Progenitor cell of endocrine pancreas (in vitro differentiated cells): ENCODE measurements around the gene TMEFF1. TPM values are rescaled to one million over a fixed set of nuclear protein-coding genes. Genes with fewer than 3 reads are reported as not detected.

Source experiments
- DNase-seq: peaks from one replicate; pipeline ENCODE4 v3.0.0; 2021; ENCODE audit warnings: low spot score; ENCODE audit not compliant: unreplicated experiment
- H3K27ac Mint-ChIP-seq: 2 replicates; pipeline ENCODE4 v1.8.0; 2021; ENCODE audit warnings: mild to moderate bottlenecking, moderate library complexity, mixed read lengths
- H3K27me3 Mint-ChIP-seq: 2 replicates; pipeline ENCODE4 v1.8.0; 2021; ENCODE audit warnings: mixed read lengths
- H3K36me3 Mint-ChIP-seq: 2 replicates; pipeline ENCODE4 v1.8.0; 2022; ENCODE audit warnings: mixed read lengths; ENCODE audit not compliant: insufficient read depth
- H3K4me1 Mint-ChIP-seq: 2 replicates; pipeline ENCODE4 v1.8.0; 2021; ENCODE audit warnings: low read depth, mixed read lengths
- H3K4me3 Mint-ChIP-seq: 2 replicates; pipeline ENCODE4 v1.8.0; 2021; ENCODE audit warnings: low read depth, mild to moderate bottlenecking, moderate library complexity, mixed read lengths
- H3K9me3 Mint-ChIP-seq: 2 replicates; pipeline ENCODE4 v1.8.0; 2021; ENCODE audit warnings: low read depth, mixed read lengths
- total RNA-seq: library from RNA; stranded (reverse); gene quantifications from 2 replicates; pipeline ENCODE4 v1.2.1, GENCODE V29; 2021
- TF ChIP-seq, protein P1 (sequence below): fragments of 200-600 bp; sonication (generic); IDR thresholded peaks from one replicate; pipeline ENCODE4 v1.5.0; 2021; ENCODE audit warnings: antibody characterized with exemption, mild to moderate bottlenecking; ENCODE audit not compliant: unreplicated experiment

The TMEFF1 gene
- total RNA-seq, 1 donor from 2014 or later: 78.1 TPM

DNA sequence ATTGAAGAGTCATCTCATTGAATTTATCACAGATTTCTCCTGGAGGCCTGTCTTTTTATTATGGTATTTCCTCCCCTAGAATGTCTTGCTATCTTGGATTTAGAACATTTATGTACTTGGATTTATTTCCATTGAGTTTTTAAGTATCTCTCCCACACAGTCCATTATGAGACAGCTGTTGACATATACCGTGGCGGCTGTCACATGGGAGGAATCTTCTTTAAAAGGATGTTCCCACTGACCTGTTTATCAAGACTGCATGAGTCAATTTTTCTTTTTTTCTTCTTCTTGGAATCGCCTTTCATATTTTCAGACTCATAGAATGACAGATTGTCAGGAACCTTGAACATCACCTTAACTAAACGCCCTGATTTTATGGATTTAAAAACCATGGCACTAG lies 102.1 kb downstream of the TMEFF1 start:
- H3K27ac Mint-ChIP-seq: no peak overlapping the region
- H3K27me3 Mint-ChIP-seq: no peaks in the 10 kb centered on the region
- TF ChIP-seq, protein P1, sequence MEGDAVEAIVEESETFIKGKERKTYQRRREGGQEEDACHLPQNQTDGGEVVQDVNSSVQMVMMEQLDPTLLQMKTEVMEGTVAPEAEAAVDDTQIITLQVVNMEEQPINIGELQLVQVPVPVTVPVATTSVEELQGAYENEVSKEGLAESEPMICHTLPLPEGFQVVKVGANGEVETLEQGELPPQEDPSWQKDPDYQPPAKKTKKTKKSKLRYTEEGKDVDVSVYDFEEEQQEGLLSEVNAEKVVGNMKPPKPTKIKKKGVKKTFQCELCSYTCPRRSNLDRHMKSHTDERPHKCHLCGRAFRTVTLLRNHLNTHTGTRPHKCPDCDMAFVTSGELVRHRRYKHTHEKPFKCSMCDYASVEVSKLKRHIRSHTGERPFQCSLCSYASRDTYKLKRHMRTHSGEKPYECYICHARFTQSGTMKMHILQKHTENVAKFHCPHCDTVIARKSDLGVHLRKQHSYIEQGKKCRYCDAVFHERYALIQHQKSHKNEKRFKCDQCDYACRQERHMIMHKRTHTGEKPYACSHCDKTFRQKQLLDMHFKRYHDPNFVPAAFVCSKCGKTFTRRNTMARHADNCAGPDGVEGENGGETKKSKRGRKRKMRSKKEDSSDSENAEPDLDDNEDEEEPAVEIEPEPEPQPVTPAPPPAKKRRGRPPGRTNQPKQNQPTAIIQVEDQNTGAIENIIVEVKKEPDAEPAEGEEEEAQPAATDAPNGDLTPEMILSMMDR: no peak
- peaks cover 5% of the 10 kb centered on the region for H3K4me1 Mint-ChIP-seq
- H3K4me3 Mint-ChIP-seq: no peak overlapping the region
- H3K36me3 Mint-ChIP-seq: peaks cover 14% of the 10 kb centered on the region
- DNase-seq: no peak
- H3K9me3 Mint-ChIP-seq: peaks cover 3% of the 10 kb centered on the region

DNA sequence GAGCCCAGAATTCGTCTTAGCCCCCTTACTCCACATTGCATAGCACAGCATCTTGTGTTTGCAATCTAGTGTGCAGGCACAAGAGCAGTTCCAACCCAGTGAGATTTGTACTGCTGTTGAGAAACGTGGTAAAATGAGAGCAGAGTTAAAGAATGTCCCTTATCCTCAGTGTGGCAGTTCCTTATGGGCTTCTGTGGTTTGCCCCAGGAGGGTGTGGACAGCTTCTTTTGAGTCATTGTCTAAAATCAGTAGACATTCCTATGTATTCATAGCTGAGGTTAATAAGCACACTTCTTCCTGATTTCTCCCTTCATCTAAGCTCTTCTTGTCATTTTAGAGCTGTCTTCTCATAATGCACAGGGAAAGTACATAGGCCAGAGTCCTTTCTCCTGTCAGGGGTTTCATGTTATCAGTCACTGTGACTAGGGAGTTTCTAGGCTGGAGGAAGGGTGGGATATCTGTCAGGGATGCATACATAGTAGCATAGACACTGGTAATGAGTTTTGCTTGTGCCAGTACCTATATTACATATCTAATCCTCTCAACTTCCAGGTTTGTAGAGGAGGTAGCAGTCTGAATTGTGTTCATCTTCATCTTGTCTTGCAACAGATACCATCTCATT lies 102.9 kb downstream of the TMEFF1 start:
- Mint-ChIP-seq H3K27ac (peak overlapping the region; percentile 24), H3K27me3 (no peaks in the 10 kb centered on the region), H3K36me3 (peaks cover 10% of the 10 kb centered on the region), H3K4me1 (peaks cover 5% of the 10 kb centered on the region), H3K4me3 (no peak overlapping the region), H3K9me3 (no peaks in the 10 kb centered on the region)
- no peak for DNase-seq
- TF ChIP-seq, protein P1: no peak

DNA sequence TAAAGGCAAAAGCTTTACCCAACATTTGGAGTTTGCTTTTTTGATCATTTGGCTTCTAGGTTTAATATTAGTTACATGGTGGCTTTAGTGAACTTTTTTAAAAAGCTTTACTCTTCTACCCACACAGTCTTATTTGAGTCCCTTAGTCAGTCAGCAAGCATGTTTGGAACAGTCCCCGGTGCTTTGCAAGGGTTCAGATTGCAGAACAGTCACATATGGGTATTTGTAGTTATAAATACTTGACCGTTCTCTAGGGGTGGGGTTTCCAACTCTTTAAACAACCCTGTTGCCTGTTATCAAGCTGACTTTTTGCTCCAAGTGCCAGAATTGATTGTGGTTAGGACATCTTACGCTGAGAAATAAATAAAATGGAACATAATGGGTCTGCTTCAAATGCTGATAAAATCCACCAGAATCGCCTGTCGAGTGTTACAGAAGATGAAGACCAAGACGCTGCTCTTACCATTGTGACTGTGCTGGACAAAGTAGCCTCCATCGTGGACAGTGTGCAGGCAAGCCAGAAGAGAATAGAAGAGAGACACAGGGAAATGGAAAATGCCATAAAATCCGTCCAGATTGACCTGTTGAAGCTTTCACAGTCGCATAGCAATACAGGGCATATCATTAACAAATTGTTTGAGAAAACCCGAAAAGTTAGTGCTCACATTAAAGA lies 105.0 kb downstream of the TMEFF1 start, which contains the start of gene CAVIN4:
CAVIN4 (plus strand) TSS at position 304 of the 673 bp plus-strand sequence; CDS start at position 369, 65 bp downstream.
- H3K4me1 Mint-ChIP-seq: peaks cover 5% of the 10 kb centered on the region
- DNase-seq: no peak
- peak within 1 kb of the TSS; percentile 6 for H3K27ac Mint-ChIP-seq
- no peaks in the 10 kb centered on the region for H3K9me3 Mint-ChIP-seq
- TF ChIP-seq, protein P1: no peak
- no peak within 1 kb of the TSS for H3K4me3 Mint-ChIP-seq
- peaks cover 11% of the 10 kb centered on the region for H3K36me3 Mint-ChIP-seq
- H3K27me3 Mint-ChIP-seq: no peaks in the 10 kb centered on the region

DNA sequence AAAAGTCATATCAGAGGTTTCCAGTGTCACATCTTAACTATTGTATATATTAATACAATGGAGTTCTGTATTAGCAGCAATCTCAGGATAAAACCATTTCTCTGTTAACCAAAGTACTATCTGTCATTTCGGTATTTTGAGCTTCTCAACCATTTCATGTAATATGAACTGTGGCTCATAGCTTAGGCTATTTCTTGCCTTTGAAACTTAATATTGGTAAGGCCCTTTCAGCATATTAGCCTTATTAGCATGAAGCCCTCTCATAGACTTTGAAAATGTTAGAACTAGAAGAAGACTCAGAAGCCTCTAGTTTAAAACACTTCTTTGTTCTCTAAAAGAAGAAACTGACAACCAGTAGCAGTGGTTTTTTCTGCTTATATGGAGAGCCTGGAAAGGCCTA lies 105.7 kb downstream of the TMEFF1 start:
- peaks cover 10% of the 10 kb centered on the region for H3K36me3 Mint-ChIP-seq
- H3K27me3 Mint-ChIP-seq: no peaks in the 10 kb centered on the region
- no peak overlapping the region for H3K4me3 Mint-ChIP-seq
- DNase-seq: no peak
- TF ChIP-seq, protein P1: no peak
- no peak overlapping the region for H3K27ac Mint-ChIP-seq
- peaks cover 5% of the 10 kb centered on the region for H3K4me1 Mint-ChIP-seq
- H3K9me3 Mint-ChIP-seq: no peaks in the 10 kb centered on the region

DNA sequence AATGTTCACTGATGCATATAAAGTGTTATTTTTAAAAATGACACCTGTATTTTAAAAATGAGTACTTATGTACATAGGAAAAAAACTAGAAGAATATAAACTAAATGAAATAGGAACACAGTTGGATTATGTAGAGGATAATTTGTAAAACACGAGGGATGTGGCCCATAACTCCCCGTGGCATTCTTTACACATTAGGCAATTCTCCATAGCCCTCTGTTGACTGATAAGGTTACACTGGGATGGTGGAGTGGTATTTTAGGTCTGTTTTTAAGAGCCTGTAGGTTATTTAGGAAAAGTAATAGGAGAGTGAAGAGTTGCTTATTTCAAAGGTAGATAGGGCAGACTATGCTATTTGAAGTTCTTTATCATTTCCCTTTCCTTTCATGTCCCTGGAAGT lies 106.7 kb downstream of the TMEFF1 start:
- Mint-ChIP-seq H3K36me3 (peaks cover 5% of the 10 kb centered on the region), H3K27me3 (no peaks in the 10 kb centered on the region), H3K4me3 (no peak overlapping the region), H3K4me1 (peaks cover 5% of the 10 kb centered on the region), H3K27ac (peak overlapping the region; percentile 5), H3K9me3 (no peaks in the 10 kb centered on the region)
- TF ChIP-seq, protein P1: no peak
- DNase-seq: no peak
